Measurements from ENCODE around the gene SCUBE2.

SCUBE2 gene

GRCh38 chr11:8971196-8971923 is 120.0 kb downstream of the SCUBE2 start:
- no peak for DNase-seq (ENCODE audit: extremely low read depth in 1 of 2, low read depth in 1 of 2)

Measured in stimulated activated CD8-positive, alpha-beta memory T cell treated with anti-CD3 and anti-CD28 coated beads, Interleukin-7, amount 100 ng/mL, for 48 hours (primary cell).